DOHH2 (cell line): ENCODE data around the gene GDPGP1.
A peak's percentile ranks its signal among the peaks of the same experiment; 100 is the strongest.
"Not testable (repeated sequence)": the region's sequence is repeated elsewhere in the genome, so short reads cannot be mapped to it uniquely, and the experiment has no call there.

Experiments
- H3F3A ChIP-seq: fragments of 200-600 bp; sonication (generic), shearing (Covaris generic); 2 replicates; pipeline ENCODE4 v1.6.0; 2016; ENCODE audit warnings: antibody characterized with exemption, mild to moderate bottlenecking; ENCODE audit not compliant: control insufficient read depth, insufficient read depth
- H3K27ac ChIP-seq: fragments of 200-600 bp; sonication (generic); 2 replicates; pipeline ENCODE4 v1.5.1; 2014; ENCODE audit warnings: low read depth, mild to moderate bottlenecking, low read length, moderate library complexity
- H3K27me3 ChIP-seq: fragments of 200-600 bp; sonication (generic); 2 replicates; pipeline ENCODE4 v1.6.1; 2014; ENCODE audit warnings: mild to moderate bottlenecking, low read length, mixed read lengths; ENCODE audit not compliant: control insufficient read depth
- H3K36me3 ChIP-seq: fragments of 200-600 bp; sonication (generic); 2 replicates; pipeline ENCODE4 v1.6.1; 2014; ENCODE audit warnings: mild to moderate bottlenecking, low read length, moderate library complexity, mixed read lengths; ENCODE audit not compliant: control insufficient read depth
- H3K4me1 ChIP-seq: fragments of 200-600 bp; sonication (generic); 2 replicates; pipeline ENCODE4 v1.6.1; 2014; ENCODE audit warnings: mild to moderate bottlenecking, low read length, mixed read lengths; ENCODE audit not compliant: control insufficient read depth
- H3K4me2 ChIP-seq: fragments of 200-600 bp; sonication (generic); 2 replicates; pipeline ENCODE4 v1.6.0; 2014; ENCODE audit warnings: mild to moderate bottlenecking, low read length, moderate library complexity
- H3K4me3 ChIP-seq: fragments of 200-600 bp; sonication (generic); 2 replicates; pipeline ENCODE4 v1.5.1; 2014; ENCODE audit warnings: mild to moderate bottlenecking, low read length, mixed read lengths
- H3K79me2 ChIP-seq: fragments of 200-600 bp; sonication (generic); 2 replicates; pipeline ENCODE4 v1.6.1; 2014; ENCODE audit warnings: mild to moderate bottlenecking, low read length, mixed read lengths; ENCODE audit not compliant: control insufficient read depth
- H3K9me2 ChIP-seq: fragments of 200-600 bp; sonication (generic); replicated peaks from 2 replicates; pipeline ENCODE4 v1.6.1; 2014; ENCODE audit warnings: mild to moderate bottlenecking, low read length, mixed read lengths; ENCODE audit not compliant: control insufficient read depth
- H3K9me3 ChIP-seq: fragments of 200-600 bp; sonication (generic); 2 replicates; pipeline ENCODE4 v1.6.1; 2014; ENCODE audit warnings: antibody characterized with exemption, low read length, mixed read lengths; ENCODE audit not compliant: control insufficient read depth, insufficient read depth
- H4K20me1 ChIP-seq: fragments of 200-600 bp; sonication (generic); 2 replicates; pipeline ENCODE4 v1.6.0; 2014; ENCODE audit warnings: low read depth, mild to moderate bottlenecking, antibody characterized with exemption, low read length, moderate library complexity; ENCODE audit not compliant: control insufficient read depth, insufficient read depth
- CTCF ChIP-seq: fragments of 200-600 bp; sonication (generic); IDR thresholded peaks from one replicate; pipeline ENCODE4 v1.5.1; 2014; ENCODE audit warnings: antibody characterized with exemption, mild to moderate bottlenecking, low read depth, low read length; ENCODE audit not compliant: poor library complexity, severe bottlenecking
- EZH2phosphoT487 ChIP-seq: fragments of 200-600 bp; sonication (generic); IDR thresholded peaks from 2 replicates; pipeline ENCODE4 v1.6.1; 2017; ENCODE audit warnings: borderline replicate concordance, mild to moderate bottlenecking, antibody characterized with exemption, low read length, moderate library complexity, mixed read lengths

The GDPGP1 gene

DNA sequence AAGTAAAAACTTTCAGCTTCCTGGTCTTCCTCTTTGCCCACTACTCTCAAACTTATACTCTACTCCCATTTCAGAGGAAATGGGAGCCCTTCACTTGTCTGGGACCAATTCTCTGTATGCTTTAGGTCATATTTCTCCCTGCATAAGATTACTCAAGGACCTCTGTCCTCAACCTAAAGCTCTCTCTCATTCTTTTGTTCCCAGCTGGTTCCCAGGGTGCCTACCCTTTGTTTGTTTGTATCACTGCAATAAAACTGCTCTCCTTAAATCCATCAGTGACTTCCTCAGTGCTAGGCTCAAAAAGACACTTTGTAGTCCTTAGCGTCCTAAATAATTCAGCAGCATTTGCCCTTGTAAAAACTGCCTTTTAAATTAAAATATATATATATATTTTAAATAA is 34.4 kb downstream of the GDPGP1 start:
- peak overlapping the region; percentile 95 for H3K4me2 ChIP-seq
- peaks cover 87% of the 10 kb centered on the region for H3K79me2 ChIP-seq
- H4K20me1 ChIP-seq: peaks cover 4% of the 10 kb centered on the region; the same call in 1 of the 2 replicates
- H3K4me3 ChIP-seq: peak overlapping the region; percentile 89
- H3K27me3 ChIP-seq: no peaks in the 10 kb centered on the region
- peaks cover 62% of the 10 kb centered on the region for H3K36me3 ChIP-seq
- H3K4me1 ChIP-seq: peaks cover 39% of the 10 kb centered on the region
- no peak overlapping the region for H3K27ac ChIP-seq
- H3K9me3 ChIP-seq: no peaks in the 10 kb centered on the region
- no peaks in the 10 kb centered on the region for H3K9me2 ChIP-seq
- H3F3A ChIP-seq: peaks cover 8% of the 10 kb centered on the region; the same call in 1 of the 2 replicates
- TF ChIP-seq CTCF (no peak), EZH2phosphoT487 (no peak)

GRCh38 chr15:90270502-90271150 is 36.6 kb downstream of the GDPGP1 start:
- Histone ChIP-seq H3K9me2 (no peaks in the 10 kb centered on the region), H4K20me1 (peaks cover 4% of the 10 kb centered on the region; the same call in 1 of the 2 replicates), H3K9me3 (no peaks in the 10 kb centered on the region), H3F3A (no peaks in the 10 kb centered on the region), H3K27me3 (no peaks in the 10 kb centered on the region), H3K36me3 (peaks cover 64% of the 10 kb centered on the region), H3K4me2 (no peak overlapping the region), H3K4me3 (no peak overlapping the region), H3K4me1 (peaks cover 23% of the 10 kb centered on the region), H3K27ac (no peak overlapping the region), H3K79me2 (peaks cover 77% of the 10 kb centered on the region)
- no peak for TF ChIP-seq EZH2phosphoT487
- TF ChIP-seq CTCF: no peak

DNA sequence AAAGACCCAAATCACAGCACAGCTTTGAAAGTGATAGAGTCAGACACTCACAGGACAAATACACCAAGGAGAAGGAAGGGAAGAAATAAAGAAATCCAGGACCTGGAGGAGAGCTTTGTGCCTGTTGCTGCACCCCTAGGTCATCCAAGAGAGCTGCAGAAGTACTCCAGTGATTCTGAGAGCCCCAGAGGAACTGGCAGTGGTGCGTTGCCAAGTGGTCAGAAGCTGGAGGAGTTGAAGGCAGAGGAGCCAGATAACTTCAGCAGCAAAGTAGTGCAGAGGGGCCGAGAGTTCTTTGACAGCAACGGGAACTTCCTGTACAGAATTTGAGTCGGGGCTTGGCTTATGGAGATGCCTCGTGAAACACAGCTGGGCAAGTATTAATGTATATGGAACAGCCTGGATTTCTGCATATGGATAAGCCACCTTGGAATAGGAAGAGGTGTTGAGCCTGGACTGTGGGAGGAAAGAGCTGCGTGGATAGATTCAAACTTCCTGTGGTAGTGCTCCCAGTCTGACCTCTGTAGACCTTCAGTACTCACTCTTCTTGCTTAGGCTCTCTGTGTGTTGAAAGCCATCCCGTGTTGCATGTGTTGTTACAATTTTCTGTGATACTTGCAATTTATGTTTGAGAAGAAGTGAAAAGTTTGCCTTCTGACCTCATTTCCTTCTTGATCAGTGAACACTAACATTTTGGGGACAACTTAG is 37.6 kb downstream of the GDPGP1 start:
- peaks cover 61% of the 10 kb centered on the region for H3K36me3 ChIP-seq
- peaks cover 22% of the 10 kb centered on the region for H3K4me1 ChIP-seq
- H3K79me2 ChIP-seq: peaks cover 68% of the 10 kb centered on the region

GRCh38 chr15:90278467-90278866 is 44.5 kb downstream of the GDPGP1 start:
- H3K9me3 ChIP-seq, H3F3A ChIP-seq, H3K4me1 ChIP-seq, H3K36me3 ChIP-seq, H4K20me1 ChIP-seq, H3K4me3 ChIP-seq, H3K4me2 ChIP-seq, H3K79me2 ChIP-seq, H3K27ac ChIP-seq, H3K9me2 ChIP-seq, H3K27me3 ChIP-seq: not testable (repeated sequence)

More for the DNA sequence above, 37.6 kb downstream of the GDPGP1 start:
- Histone ChIP-seq H3F3A (no peaks in the 10 kb centered on the region), H3K9me3 (no peaks in the 10 kb centered on the region), H3K27ac (no peak overlapping the region), H3K27me3 (no peaks in the 10 kb centered on the region), H3K4me2 (no peak overlapping the region), H4K20me1 (peaks cover 4% of the 10 kb centered on the region; the same call in 1 of the 2 replicates), H3K4me3 (no peak overlapping the region), H3K9me2 (no peaks in the 10 kb centered on the region)
- TF ChIP-seq CTCF: no peak
- no peak for TF ChIP-seq EZH2phosphoT487

- H3K27me3 ChIP-seq, H3F3A ChIP-seq, H3K4me2 ChIP-seq, H3K27ac ChIP-seq, H3K9me2 ChIP-seq, H3K4me3 ChIP-seq, H3K4me1 ChIP-seq, H4K20me1 ChIP-seq, H3K9me3 ChIP-seq, H3K79me2 ChIP-seq, H3K36me3 ChIP-seq: not testable (repeated sequence)
These were observed 46.7 kb downstream of the GDPGP1 start for GRCh38 chr15:90280743-90281142.
